Adrenal gland (tissue), 5 donors: ENCODE results near the gene RETN.

Experiments used
- POLR2A ChIP-seq, 2 donors: fragments of 450-650 bp; IDR thresholded peaks; one replicate each; pipeline ENCODE4 v1.6.1; 2017; ENCODE audit warnings: antibody characterized with exemption in 2 of 2, mild to moderate bottlenecking in 2 of 2, moderate library complexity in 1 of 2
- TF ChIP-seq, protein P1 (sequence below), 6 experiments: fragments of 450-650 bp in 4 of 6; fragments of 200-600 bp in 2 of 6; sonication (generic) in 1 of 6; IDR thresholded peaks; 1 replicate in 5 of 6; 2 replicates in 1 of 6; pipeline versions ENCODE4 v1.5.1 to v1.8.0; 2016 to 2021; ENCODE audit warnings: antibody characterized with exemption in 6 of 6, mild to moderate bottlenecking in 2 of 6, moderate library complexity in 1 of 6
- donor health status: DM: no; HTN: no; CAD: no.

DNA sequence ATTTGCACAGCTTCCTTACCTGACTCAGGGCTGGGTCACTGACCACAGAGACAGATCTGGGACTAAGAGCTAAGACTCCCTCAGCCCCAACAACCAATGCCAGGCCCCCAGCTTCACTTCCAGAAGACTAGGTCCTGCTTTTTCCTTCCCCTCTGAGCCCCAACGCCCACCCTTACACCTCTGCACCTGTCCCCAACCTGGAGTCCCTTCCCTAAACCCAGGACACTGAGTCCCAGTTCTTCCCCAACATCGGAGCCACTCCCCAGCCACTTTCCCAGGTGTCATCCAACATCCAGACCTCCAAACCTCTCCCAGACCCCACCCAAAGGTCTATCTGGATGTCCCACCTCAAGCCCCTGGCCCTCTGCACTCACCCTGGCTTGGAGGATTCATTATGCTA is 30.2 kb downstream of the RETN start:
- TF ChIP-seq, protein P1, sequence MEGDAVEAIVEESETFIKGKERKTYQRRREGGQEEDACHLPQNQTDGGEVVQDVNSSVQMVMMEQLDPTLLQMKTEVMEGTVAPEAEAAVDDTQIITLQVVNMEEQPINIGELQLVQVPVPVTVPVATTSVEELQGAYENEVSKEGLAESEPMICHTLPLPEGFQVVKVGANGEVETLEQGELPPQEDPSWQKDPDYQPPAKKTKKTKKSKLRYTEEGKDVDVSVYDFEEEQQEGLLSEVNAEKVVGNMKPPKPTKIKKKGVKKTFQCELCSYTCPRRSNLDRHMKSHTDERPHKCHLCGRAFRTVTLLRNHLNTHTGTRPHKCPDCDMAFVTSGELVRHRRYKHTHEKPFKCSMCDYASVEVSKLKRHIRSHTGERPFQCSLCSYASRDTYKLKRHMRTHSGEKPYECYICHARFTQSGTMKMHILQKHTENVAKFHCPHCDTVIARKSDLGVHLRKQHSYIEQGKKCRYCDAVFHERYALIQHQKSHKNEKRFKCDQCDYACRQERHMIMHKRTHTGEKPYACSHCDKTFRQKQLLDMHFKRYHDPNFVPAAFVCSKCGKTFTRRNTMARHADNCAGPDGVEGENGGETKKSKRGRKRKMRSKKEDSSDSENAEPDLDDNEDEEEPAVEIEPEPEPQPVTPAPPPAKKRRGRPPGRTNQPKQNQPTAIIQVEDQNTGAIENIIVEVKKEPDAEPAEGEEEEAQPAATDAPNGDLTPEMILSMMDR (IDR thresholded peaks at IDR 0.05): no peak
- no peak for TF ChIP-seq POLR2A (IDR thresholded peaks at IDR 0.05)
